Hepatocyte (in vitro differentiated cells): ENCODE measurements around the gene IFIT3.

Experiments used
- EZH2phosphoT487 ChIP-seq: fragments of 200-600 bp; sonication (generic); IDR thresholded peaks from one replicate; pipeline ENCODE4 v1.6.1; 2018; ENCODE audit warnings: antibody characterized with exemption, mild to moderate bottlenecking, low read depth, moderate library complexity; ENCODE audit not compliant: unreplicated experiment, severe bottlenecking
- TF ChIP-seq, protein P1 (sequence below): fragments of 200-600 bp; sonication (generic); IDR thresholded peaks from 2 replicates; pipeline ENCODE4 v1.5.1; 2016; ENCODE audit warnings: antibody characterized with exemption, mild to moderate bottlenecking; ENCODE audit not compliant: poor library complexity

DNA sequence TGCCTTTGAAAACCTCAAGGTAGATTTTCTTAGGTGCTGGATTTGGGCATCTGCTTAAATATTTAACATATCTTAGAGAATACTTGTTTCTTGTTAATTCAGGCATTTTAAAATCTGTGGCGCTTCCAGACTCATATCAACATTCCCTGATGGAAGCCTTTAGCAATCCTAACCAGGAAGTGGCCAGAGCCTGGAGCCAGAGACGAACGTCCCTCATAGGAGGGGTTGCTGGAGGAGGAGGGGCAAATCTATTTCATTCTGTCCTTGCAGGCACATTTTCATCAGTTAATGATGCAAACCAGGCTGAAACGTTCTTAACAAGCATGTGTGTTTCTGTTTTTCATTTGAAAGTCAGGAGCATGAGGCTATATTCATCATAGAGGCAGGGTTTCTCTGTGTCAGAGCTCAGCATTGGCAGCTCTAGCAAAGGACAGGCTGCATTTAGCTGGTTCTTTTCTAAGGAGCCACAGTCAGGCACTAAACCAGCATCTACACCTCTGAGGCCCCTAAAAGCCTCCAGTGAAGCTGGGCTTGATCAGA is 43.8 kb upstream of the IFIT3 start:
- TF ChIP-seq EZH2phosphoT487, result no peak
- TF ChIP-seq, protein P1, sequence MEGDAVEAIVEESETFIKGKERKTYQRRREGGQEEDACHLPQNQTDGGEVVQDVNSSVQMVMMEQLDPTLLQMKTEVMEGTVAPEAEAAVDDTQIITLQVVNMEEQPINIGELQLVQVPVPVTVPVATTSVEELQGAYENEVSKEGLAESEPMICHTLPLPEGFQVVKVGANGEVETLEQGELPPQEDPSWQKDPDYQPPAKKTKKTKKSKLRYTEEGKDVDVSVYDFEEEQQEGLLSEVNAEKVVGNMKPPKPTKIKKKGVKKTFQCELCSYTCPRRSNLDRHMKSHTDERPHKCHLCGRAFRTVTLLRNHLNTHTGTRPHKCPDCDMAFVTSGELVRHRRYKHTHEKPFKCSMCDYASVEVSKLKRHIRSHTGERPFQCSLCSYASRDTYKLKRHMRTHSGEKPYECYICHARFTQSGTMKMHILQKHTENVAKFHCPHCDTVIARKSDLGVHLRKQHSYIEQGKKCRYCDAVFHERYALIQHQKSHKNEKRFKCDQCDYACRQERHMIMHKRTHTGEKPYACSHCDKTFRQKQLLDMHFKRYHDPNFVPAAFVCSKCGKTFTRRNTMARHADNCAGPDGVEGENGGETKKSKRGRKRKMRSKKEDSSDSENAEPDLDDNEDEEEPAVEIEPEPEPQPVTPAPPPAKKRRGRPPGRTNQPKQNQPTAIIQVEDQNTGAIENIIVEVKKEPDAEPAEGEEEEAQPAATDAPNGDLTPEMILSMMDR, result no peak
